Epidermal melanocyte (primary cell): Measurements from ENCODE around the gene RAB3GAP2.
"Not testable (repeated sequence)": the region's sequence is repeated elsewhere in the genome, so short reads cannot be mapped to it uniquely, and the experiment has no call there.

ENCODE experiments used
- DNase-seq: peaks from one replicate; pipeline ENCODE4 v3.0.0; 2011; ENCODE audit warnings: low spot score; ENCODE audit not compliant: insufficient read length

The RAB3GAP2 gene

DNA sequence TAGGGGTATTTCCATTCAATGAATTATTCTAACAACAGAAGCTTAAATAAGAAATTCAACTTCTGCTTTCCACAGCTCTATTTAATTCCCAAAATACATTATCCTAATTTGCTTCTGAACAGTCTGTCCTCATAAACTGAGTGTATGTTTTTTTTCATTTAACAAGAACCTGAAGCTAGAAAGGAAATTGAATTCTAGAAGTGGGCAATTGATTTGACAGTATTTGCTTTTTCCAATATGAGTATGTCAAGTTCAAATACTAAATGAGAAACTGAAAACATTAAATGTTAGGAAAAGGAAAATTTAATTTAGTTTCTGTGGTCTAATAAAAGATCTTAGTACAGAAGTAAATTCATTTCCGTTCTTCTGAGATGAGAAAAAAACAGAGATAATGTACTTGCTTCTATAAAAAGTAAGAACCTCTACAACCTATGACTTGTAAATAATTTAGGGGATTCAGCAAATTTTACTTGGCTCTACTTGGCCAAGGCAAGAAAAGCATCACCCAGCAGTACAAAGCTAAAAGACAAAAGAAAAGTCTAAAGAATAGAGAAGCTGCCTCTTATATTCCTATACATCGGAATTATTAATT, 31.1 kb downstream of the RAB3GAP2 start:
- DNase-seq, result no peak

DNA sequence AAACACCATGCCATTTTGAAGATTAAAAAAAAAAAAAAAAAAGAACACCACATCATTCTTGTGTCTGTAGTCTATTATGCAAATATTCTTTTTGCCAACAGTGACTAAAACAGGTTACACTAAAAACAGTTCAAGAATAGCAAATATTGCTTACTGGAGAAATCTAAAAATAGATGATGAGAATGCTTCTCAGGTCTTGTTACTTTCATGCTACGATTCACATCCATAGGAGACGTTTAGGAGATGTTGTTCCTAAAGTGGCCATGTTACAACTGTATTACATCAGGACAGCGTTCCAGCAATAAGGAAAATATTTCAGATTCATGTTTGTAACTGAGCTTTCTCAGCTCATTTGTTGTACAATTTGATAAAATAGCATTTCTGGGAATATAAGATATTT, 32.3 kb downstream of the RAB3GAP2 start:
- DNase-seq, result no peak

DNA sequence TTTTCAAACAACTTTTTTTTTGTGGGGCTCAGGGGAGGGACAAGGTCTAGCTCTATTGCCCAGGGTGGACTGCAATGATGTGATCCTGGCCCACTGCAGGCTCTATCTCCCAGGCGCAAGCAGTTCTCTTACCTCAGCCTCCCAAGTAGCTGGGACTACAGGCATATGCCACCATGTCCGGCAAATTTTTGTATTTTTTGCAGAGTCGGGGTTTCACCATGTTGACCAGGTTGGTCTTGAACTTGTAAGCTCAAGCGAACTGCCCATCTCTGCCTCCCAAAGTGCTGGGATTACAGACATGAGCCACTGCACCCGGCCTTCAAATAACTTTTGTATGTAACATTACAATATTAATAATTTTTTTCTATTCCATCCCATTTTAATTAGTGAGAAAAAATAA, 33.0 kb downstream of the RAB3GAP2 start:
- DNase-seq, result no peak

DNA sequence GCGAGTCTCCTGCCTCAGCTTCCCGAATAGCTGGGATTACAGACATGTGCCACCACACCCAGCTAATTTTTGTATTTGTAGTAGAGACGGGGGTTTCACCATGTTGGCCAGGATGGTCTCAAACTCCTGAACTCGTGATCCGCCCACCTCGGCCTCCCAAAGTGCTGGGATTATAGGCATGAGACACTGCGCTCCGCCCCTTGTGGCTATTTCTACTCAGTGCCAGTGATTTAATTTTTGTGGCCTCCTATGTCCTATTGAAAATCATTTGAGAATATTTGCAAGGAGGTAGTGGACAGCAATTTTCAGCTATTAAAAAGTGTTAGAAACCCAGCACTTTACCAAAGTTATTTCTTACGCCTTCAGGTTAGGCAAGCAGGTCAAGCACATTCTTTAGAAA, 36.0 kb downstream of the RAB3GAP2 start:
- DNase-seq, result not testable (repeated sequence)

DNA sequence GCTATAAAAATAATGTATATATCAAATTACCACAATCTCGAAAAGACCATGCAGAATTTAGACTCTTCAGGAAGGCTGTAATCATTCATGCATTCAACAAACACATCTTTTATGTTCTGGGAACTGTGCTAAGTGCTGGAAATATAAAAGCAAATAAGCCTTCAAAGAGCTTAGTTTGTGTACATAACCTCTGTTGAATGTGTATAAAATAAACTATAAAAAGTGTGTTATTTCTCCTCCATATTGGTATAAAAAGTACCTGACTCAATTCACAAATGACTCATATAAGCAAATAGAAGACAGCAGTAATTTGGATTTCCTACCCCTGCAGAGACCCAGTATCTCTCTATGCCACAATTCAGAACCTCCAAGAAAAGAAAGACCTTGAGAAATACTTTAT, 36.8 kb downstream of the RAB3GAP2 start:
- no peak for DNase-seq

DNA sequence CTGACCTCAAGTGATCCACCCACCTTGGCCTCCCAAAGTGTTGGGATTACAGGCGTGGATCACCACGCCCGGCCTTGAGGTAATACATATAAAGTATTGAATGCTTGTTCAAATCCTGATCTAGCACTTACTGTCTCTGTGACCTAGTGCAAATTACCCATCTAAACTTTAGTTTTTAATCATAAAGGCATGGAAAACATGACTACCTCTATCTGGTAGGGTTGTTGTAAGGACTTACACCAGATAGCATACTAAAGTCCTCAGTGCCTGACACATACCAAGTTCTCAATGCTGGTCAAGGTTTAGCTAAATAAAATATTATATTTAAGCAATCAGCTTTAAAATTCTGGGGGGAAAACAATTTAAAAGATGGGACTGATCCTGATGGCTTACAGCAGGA, 38.3 kb downstream of the RAB3GAP2 start:
- no peak for DNase-seq

DNA sequence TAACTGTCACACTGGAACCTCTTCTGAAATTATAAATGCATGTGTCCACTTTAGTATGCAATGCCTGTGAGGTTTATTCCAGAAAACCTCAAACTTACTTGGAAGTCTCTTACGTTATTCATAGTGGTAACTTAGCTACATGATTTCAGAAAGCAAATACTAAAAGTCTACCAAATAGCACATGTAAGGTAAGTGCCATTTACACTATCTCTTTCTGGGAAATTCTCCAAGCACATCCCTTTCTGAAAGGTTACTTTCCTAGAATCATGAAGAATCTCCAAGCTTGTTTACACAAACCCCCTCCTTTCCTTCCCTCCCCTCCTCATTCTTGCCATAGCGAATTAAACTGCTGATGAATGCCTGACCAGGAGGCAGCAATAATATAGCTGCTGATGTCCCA, 42.5 kb downstream of the RAB3GAP2 start:
- DNase-seq, result no peak

DNA sequence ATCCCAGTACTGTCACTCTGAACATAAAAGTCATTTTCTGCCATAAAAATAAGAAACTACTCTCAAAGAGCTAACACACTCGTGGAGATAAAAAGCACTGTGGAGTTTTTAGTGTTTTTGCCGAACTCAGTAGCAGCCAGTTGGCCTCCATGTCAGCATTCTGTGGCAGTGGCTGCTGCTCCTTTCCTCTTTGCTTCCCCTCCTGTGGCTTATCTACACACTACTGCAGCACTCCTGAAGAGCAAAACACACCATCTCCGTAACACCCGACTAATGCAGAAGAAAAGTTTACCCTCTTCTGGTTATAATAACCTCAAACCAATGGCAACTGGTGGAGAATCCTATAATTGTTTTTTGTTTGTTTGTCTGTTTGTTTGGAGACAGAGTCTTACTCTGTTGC, 44.9 kb downstream of the RAB3GAP2 start:
- no peak for DNase-seq

DNA sequence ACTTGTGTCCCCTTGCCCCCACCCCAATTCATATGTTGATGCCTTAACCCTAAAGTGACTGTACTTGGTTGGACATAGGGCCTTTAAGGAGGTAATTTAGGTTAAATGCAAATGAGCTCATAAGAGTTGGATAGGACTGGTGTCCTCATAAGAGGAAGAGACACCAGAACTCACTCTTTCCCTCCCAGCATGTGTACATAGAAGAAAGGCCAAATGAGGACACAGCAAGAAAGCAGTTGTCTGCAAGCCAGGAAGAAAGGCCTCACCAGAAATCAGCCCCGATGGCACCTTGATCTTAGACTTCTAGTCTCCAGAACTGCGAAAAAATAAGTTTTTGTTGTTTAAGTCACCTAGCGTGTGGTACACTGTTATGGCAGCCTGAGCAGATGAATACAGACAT, 45.5 kb downstream of the RAB3GAP2 start:
- no peak for DNase-seq

DNA sequence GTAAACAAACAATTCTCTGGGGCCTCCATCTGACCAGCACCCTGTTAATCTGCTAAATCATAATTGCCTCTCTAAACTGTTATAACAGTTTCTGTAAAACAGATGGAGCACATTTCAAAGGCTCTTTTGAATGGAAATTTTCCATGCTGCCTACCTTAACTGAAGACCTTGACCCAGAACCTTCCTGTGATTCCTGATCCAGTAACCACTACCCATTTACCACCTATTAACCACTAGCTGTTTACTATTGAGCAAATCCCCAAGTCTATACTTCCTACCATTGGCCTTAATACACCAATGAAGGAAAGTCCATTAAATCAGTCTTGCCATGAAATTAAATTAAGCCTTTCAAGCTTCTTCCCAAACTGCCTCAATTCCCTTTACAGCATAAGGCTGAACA, 46.3 kb downstream of the RAB3GAP2 start:
- DNase-seq, result no peak

DNA sequence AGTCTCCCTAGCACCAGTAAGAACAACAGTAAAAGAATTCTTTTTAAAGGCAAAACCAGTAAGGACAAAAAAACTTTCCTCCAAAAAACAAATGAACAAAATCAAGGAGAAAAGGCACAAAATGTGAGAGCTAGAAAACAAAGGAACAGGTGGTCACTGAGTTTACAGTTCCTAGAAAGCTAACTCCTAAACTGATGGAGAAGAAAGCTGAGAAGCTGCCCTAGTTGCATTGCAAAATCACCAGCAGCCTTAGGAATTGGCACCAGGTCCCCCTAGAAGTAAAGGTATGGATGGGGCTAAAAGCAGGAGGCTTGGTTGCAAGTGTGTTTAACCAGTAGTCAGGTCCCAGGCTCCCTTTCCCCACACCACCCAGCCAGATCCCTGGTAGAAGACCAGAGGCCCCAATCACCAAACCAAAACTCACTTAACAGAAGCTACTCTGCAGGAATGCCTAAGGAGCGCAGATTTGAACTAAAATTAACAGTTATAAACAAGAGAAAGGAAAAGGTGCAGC, 47.6 kb downstream of the RAB3GAP2 start:
- no peak for DNase-seq

DNA sequence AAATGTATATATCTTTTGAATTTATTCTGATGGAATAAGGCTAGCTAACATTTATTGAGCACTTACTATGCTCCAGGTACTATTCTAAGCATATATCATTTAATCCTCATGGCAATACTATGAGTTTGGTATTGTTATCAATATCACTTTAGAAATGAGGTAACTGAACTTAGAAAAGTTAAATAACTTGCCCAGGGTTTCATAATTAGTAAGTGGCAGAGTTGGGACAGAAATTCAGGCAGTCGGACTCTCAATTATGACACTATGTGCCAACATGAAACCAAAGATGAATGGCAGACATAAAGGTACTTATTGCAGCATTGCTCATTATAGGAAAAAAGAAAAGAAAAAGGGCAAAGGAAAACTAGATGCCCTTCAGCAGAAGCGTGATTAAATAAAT, 48.2 kb downstream of the RAB3GAP2 start:
- DNase-seq, result no peak

DNA sequence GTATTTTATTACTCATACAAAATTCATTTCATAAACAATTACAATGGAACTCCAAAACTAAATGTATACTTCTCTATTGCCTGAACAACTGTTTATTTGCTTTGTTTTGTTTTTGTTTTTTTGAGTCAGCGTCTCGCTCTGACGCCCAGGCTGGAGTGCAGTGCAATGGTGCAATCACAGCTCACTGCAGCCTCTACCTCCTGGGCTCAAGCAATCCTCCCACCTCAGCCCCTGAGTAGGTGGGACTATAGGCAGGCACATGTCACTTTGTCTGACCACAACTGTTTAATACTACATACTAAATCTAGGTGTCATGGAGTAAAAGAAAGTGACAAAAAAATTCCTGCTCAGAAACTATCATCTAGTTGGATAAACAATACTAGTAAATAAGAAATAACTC, 49.3 kb downstream of the RAB3GAP2 start:
- no peak for DNase-seq

DNA sequence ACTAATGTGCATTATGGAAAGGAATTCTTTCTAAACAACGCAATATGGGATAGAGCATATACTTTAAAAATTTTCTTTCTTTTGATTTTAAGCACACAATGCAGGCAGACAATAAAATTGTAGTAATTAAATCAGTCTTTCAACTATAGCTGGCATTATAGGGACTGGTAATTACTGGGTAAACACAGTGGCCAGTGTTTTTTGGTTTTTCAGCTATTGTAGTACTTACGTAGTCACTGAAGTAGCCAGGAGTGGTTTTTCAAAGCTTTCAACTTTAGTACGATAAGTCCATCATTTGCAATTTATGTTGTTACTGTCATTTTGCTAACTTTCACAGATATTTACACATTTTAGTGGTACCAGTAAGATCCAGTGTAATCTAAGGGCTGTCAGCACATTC, 50.6 kb downstream of the RAB3GAP2 start:
- DNase-seq, result no peak

DNA sequence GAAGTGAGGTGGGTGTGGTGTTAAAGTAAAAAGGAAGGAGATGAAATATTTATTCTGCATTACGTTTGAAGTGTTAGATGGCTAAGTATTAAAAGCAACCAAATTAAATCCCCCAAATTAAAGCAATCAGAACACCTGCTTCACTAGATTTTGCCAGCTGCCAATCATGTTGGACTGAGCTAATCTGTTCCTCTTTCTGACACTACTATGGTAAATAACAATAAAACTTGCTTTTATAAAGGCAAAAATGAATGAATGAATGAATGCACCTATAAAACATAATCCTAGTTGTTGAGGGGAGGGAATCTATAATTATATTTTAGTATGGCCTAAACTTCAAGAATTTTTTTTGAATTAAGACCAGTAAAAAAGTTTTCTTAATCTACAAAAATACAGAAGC, 51.0 kb downstream of the RAB3GAP2 start:
- DNase-seq, result no peak

DNA sequence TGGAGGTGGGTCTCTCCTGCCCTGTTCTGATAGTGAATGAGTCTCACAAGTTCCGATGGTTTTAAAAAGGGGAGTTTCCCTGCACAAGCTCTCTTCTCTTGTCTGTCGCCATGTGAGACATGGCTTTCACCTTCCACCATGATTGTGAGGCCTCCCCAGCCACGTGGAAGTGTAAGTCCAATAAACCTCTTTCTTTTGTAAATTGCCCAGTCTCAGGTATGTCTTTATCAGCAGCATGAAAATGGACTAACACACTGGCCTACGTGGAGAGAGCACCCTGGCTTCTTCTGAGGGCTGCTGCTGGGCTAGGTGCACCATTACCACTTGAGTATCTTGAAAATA, 51.6 kb downstream of the RAB3GAP2 start:
- not testable (repeated sequence) for DNase-seq

DNA sequence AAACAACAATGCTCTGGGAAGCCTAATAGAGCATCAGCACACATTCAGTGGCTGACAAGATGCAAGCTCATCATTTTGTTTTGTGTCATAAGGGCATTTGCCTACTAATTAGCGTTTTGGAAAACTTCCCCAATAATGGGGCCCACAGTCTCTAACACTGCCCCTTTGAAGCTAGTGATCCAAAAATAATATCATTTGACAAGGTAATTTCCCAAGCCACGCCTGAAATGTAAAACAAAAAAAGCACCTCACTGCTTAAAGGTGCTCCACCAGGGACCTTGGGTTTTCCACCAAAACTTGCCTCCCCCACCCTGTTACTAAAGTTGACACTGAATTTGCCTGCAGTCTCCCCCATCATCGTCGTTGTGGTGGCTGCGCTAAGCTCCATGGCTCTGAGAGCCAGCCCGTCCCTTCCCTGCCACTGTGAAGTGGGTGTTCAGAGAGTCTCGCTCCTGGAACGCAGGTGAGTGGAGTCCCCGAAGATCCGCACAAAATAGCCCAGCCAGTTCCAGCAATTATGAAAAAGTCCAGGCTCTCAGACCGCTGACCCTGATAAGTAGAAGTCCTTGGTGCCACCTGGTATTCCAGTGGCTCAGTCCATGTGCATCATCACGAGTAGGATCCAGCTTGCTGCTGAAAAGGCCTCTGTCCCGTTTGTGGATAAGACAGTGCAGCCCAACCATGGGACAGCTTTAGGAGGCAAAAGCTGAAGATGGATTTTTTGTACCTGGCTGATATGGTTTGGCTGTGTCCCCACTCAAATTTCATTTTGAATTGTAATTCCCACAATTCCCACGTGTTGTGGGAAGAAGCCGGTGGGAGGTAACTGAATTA, 52.2 kb downstream of the RAB3GAP2 start:
- no peak for DNase-seq

DNA sequence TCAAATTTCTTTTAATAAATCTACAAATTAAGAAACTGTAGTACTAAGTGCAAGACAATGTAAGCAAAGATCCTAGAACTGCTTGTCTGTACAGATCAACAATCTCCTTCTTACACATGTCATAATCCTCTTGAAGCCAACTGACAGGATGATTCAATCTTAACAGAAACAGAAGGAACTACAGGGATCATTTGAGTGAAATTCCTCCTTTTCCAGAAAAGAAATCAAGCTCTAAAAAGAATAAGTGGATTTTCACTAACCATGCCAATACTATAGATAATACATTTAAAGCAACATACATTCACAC, 53.2 kb downstream of the RAB3GAP2 start:
- DNase-seq, result no peak

DNA sequence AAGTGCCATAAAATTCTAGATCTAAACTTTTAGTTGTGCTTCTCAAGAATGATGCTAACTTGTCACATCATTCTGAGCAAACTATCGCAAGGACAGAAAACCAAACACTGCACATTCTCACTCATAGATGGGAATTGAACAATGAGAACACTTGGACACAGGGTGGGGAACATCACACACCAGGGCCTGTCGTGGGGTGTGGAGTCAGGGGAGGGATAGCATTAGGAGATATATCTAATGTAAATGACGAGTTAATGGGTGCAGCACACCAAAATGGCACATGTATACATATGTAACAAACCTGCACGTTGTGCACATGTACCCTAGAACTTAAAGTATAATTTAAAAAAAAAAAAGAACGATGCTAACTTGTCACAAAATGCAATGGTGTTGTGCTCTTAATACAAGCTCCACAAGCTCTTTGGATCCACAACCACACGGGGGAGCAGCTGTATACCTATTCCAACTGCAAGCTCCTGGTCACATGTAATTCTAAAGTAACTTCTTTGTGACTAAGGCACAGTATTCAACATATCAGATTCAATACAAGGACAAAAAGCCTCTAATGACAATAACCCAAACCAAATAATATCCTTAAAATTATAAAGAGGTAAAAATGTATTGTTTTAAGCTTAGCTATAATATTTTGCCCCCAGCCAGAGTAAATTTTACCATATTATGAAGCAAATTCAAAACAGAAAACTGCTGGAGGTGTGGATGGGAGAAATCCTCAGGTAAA, 53.7 kb downstream of the RAB3GAP2 start:
- not testable (repeated sequence) for DNase-seq

DNA sequence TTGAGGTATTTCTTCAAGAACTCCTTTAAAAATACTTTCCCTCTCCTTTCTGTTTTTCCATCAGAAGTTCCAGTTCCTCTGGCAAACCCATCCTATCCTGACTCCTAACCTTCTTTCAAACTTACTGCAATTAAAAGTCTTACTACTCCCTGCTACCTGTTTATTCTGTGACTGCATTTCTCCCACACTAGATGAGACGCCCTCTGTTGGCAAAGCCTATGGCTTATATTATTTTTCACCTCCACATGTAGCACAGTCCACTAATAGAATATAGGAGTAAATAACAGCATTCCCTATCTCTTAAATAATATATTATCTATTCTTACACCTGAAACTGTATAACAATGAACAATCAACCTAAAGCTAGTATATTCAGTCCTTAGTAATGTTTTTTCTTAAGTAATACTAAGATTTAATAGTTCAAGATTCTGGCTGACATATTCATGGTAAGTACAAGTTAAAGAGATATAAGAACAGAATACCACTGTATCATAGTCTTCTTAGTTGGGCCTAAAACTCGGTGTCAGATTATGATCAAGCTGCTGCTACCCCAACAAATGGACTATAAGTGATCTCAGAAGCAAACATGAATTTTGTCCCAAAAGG, 54.8 kb downstream of the RAB3GAP2 start:
- DNase-seq, result no peak

DNA sequence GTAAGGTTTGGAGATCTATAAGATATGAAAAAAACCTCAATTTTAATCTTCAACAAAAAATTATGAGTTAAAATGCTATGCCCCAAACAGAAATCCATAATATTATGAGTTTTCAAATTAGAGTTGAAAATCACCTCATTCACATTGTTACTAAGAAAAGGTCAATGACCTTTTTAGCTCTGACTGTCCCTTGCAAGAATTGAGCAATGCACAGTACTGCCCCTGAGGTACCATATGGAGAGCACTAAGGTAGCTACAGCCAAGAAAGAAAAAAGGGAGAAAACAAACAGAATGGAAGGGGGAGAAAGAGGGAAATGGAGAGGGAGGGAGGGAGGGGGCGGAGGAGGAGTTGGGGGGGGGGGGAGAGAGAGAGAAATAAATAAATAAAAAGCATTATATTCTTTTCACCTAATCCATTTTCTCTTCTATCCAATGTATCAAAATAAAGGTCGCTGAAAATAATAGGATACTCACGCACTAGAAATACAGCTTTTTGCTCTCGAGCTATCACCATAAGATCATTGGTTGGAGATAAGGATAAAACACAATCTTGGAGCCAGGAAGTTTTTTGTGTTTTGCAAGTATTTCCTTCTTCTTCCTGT, 58.8 kb downstream of the RAB3GAP2 start:
- no peak for DNase-seq

DNA sequence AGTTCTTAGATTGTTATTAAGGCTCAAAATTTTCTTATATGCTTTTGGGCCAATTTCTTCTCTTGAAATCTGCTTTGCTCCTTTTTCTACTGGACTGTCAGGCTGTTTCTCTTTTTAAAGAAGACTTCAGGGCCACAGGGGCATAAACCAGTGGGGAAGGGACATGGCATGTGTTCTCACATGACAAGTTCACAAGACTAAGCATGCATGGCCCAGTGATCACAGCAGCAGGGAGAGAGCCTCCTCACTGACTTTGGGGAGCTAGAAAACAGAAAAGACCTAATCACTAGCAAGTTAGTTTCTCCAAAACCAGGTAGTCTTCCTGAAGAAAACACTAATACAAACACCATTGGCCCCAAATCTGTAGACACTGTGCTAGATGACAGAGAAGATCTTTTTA, 64.8 kb downstream of the RAB3GAP2 start:
- DNase-seq, result no peak
